Immature natural killer cell (primary cell): ENCODE measurements around the gene FES. TPM values are rescaled to one million over a fixed set of nuclear protein-coding genes. Genes with fewer than 3 reads are reported as not detected.
A peak's percentile ranks its signal among the peaks of the same experiment; 100 is the strongest.
"Not testable (repeated sequence)": the region's sequence is repeated elsewhere in the genome, so short reads cannot be mapped to it uniquely, and the experiment has no call there.

Experiments used
- DNase-seq, 3 donors: peaks; one replicate each; pipeline ENCODE4 v3.0.0; 2022; ENCODE audit warnings: mixed read lengths in 1 of 3
- H3K27ac Mint-ChIP-seq, 6 donors: one replicate each; pipeline ENCODE4 v1.8.0; 2020; ENCODE audit warnings: mixed read lengths in 6 of 6, mild to moderate bottlenecking in 5 of 6, inconsistent platforms in 4 of 6, moderate library complexity in 3 of 6
- H3K27me3 Mint-ChIP-seq, 3 donors: one replicate each; pipeline ENCODE4 v1.8.0; 2020 to 2021; ENCODE audit warnings: low read depth in 3 of 3, mild to moderate bottlenecking in 3 of 3, mixed read lengths in 3 of 3, moderate library complexity in 3 of 3, inconsistent platforms in 1 of 3
- H3K36me3 Mint-ChIP-seq, 3 donors: one replicate each; pipeline ENCODE4 v1.8.0; 2020; ENCODE audit warnings: mixed read lengths in 3 of 3, inconsistent platforms in 2 of 3, mild to moderate bottlenecking in 2 of 3
- H3K4me1 Mint-ChIP-seq, 2 donors: one replicate each; pipeline ENCODE4 v1.8.0; 2020; ENCODE audit warnings: inconsistent platforms in 2 of 2, mild to moderate bottlenecking in 2 of 2, mixed read lengths in 2 of 2, moderate library complexity in 1 of 2
- H3K4me3 Mint-ChIP-seq, 5 donors: one replicate each; pipeline ENCODE4 v1.8.0; 2020; ENCODE audit warnings: mild to moderate bottlenecking in 5 of 5, mixed read lengths in 5 of 5, inconsistent platforms in 3 of 5, moderate library complexity in 3 of 5
- H3K9me3 Mint-ChIP-seq, 6 donors: one replicate each; pipeline ENCODE4 v1.8.0; 2020; ENCODE audit warnings: mild to moderate bottlenecking in 6 of 6, mixed read lengths in 6 of 6, inconsistent platforms in 4 of 6, moderate library complexity in 3 of 6
- polyA plus RNA-seq, 3 donors: library from polyadenylated mRNA; unstranded; fragments of 300-500 nt; fragmentation: Illumina TruSeq; gene quantifications; one replicate each; pipeline ENCODE4 v1.2.3, GENCODE V29; 2021

The FES gene
- 10 to 100 TPM; 28.6 to 73.2 (median 53.5) TPM for polyA plus RNA-seq

GRCh38 chr15:90883976-90884718, at the start of gene FES:
FES (plus strand) TSS chr15:90884504; CDS start chr15:90885046, 542 bp downstream.
- H3K27ac Mint-ChIP-seq: peak within 1 kb of the TSS; percentile 84 to 94 (median 90)
- DNase-seq: peak in 2 of 3 donors; percentile 52 to 57
- H3K4me1 Mint-ChIP-seq: peaks cover 34 to 42% of the 10 kb centered on the region in 2 donors
- H3K36me3 Mint-ChIP-seq: peaks cover 3 to 9% (median 8%) of the 10 kb centered on the region in 3 donors
- H3K4me3 Mint-ChIP-seq: peak within 1 kb of the TSS; percentile 85 to 91 (median 85)
- H3K27me3 Mint-ChIP-seq: peaks cover 5 to 10% (median 6%) of the 10 kb centered on the region in 3 donors
- no peaks in the 10 kb centered on the region for H3K9me3 Mint-ChIP-seq

- H3K9me3 Mint-ChIP-seq: no peaks in the 10 kb centered on the region
- H3K27ac Mint-ChIP-seq: peak overlapping the region in 1 of 6 donors; percentile 66
- H3K4me3 Mint-ChIP-seq: no peak overlapping the region
- DNase-seq: no peak
- peaks cover 5 to 8% (median 7%) of the 10 kb centered on the region in 3 donors for H3K27me3 Mint-ChIP-seq
- H3K36me3 Mint-ChIP-seq: peaks cover 0 to 5% (median 0%) of the 10 kb centered on the region in 3 donors
- peaks cover 40 to 48% of the 10 kb centered on the region in 2 donors for H3K4me1 Mint-ChIP-seq
Observed at GRCh38 chr15:90834626-90835025, 49.7 kb upstream of the FES start.

- Mint-ChIP-seq H3K9me3 (no peaks in the 10 kb centered on the region), H3K4me1 (peaks cover 26 to 33% of the 10 kb centered on the region in 2 donors), H3K4me3 (peak overlapping the region in 1 of 5 donors; percentile 44), H3K27ac (peak overlapping the region in 5 of 6 donors; percentile 35 to 99 (median 97)), H3K36me3 (no peaks in the 10 kb centered on the region), H3K27me3 (peaks cover 4 to 6% (median 5%) of the 10 kb centered on the region in 3 donors)
- no peak for DNase-seq
Observed at GRCh38 chr15:90836296-90836871, 47.9 kb upstream of the FES start.

GRCh38 chr15:90837094-90837493, 47.2 kb upstream of the FES start:
- Mint-ChIP-seq H3K9me3 (no peaks in the 10 kb centered on the region), H3K36me3 (no peaks in the 10 kb centered on the region), H3K4me3 (peak overlapping the region in 4 of 5 donors; percentile 59 to 78 (median 74)), H3K27me3 (peaks cover 4 to 6% (median 5%) of the 10 kb centered on the region in 3 donors), H3K4me1 (peaks cover 26 to 33% of the 10 kb centered on the region in 2 donors), H3K27ac (peak overlapping the region; percentile 76 to 99 (median 98))
- DNase-seq: no peak

GRCh38 chr15:90838139-90838538, 46.2 kb upstream of the FES start:
- Mint-ChIP-seq H3K9me3 (no peaks in the 10 kb centered on the region), H3K4me3 (peak overlapping the region; percentile 72 to 83 (median 78)), H3K4me1 (peaks cover 26 to 33% of the 10 kb centered on the region in 2 donors), H3K36me3 (no peaks in the 10 kb centered on the region), H3K27me3 (peaks cover 3 to 6% (median 4%) of the 10 kb centered on the region in 3 donors), H3K27ac (peak overlapping the region; percentile 87 to 99 (median 98))
- peak; percentile 90 to 94 (median 91) for DNase-seq

GRCh38 chr15:90838544-90838943, 45.8 kb upstream of the FES start:
- Mint-ChIP-seq H3K27me3 (peaks cover 3 to 6% (median 4%) of the 10 kb centered on the region in 3 donors), H3K9me3 (no peaks in the 10 kb centered on the region), H3K4me1 (peaks cover 26 to 33% of the 10 kb centered on the region in 2 donors), H3K36me3 (no peaks in the 10 kb centered on the region), H3K4me3 (peak overlapping the region; percentile 72 to 83 (median 78)), H3K27ac (peak overlapping the region; percentile 87 to 99 (median 98))
- no peak for DNase-seq

GRCh38 chr15:90839187-90840071, 44.9 kb upstream of the FES start:
- Mint-ChIP-seq H3K27ac (peak overlapping the region in 5 of 6 donors; percentile 62 to 99 (median 97)), H3K9me3 (no peaks in the 10 kb centered on the region), H3K4me1 (peaks cover 26 to 33% of the 10 kb centered on the region in 2 donors), H3K36me3 (no peaks in the 10 kb centered on the region), H3K4me3 (peak overlapping the region in 2 of 5 donors; percentile 33 to 43), H3K27me3 (peaks cover 3 to 8% (median 4%) of the 10 kb centered on the region in 3 donors)
- no peak for DNase-seq

GRCh38 chr15:90840157-90840855, 44.0 kb upstream of the FES start:
- H3K27me3 Mint-ChIP-seq: peaks cover 3 to 8% (median 4%) of the 10 kb centered on the region in 3 donors
- H3K36me3 Mint-ChIP-seq: no peaks in the 10 kb centered on the region
- H3K9me3 Mint-ChIP-seq: no peaks in the 10 kb centered on the region
- no peak for DNase-seq
- H3K4me3 Mint-ChIP-seq: no peak overlapping the region
- peaks cover 26 to 33% of the 10 kb centered on the region in 2 donors for H3K4me1 Mint-ChIP-seq
- H3K27ac Mint-ChIP-seq: peak overlapping the region in 4 of 6 donors; percentile 14 to 68 (median 50)

- DNase-seq: no peak
- Mint-ChIP-seq H3K4me3 (no peak overlapping the region), H3K4me1 (peaks cover 26 to 33% of the 10 kb centered on the region in 2 donors), H3K27me3 (peaks cover 3 to 8% (median 4%) of the 10 kb centered on the region in 3 donors), H3K9me3 (no peaks in the 10 kb centered on the region), H3K27ac (peak overlapping the region in 2 of 6 donors; percentile 30 to 61), H3K36me3 (no peaks in the 10 kb centered on the region)
Observed at GRCh38 chr15:90840954-90841353, 43.4 kb upstream of the FES start.

- no peaks in the 10 kb centered on the region for H3K4me1 Mint-ChIP-seq
- H3K9me3 Mint-ChIP-seq: no peaks in the 10 kb centered on the region
- H3K36me3 Mint-ChIP-seq: no peaks in the 10 kb centered on the region
- H3K27ac Mint-ChIP-seq: no peak overlapping the region
- H3K4me3 Mint-ChIP-seq: no peak overlapping the region
- no peak for DNase-seq
- peaks cover 0 to 3% (median 0%) of the 10 kb centered on the region in 3 donors for H3K27me3 Mint-ChIP-seq
Observed at GRCh38 chr15:90844696-90845095, 39.6 kb upstream of the FES start.

- Mint-ChIP-seq H3K9me3 (no peaks in the 10 kb centered on the region), H3K27ac (no peak overlapping the region), H3K4me1 (no peaks in the 10 kb centered on the region), H3K4me3 (no peak overlapping the region), H3K27me3 (peaks cover 0 to 5% (median 0%) of the 10 kb centered on the region in 3 donors), H3K36me3 (no peaks in the 10 kb centered on the region)
- no peak for DNase-seq
Observed at GRCh38 chr15:90845201-90845949, 38.9 kb upstream of the FES start.

- not testable (repeated sequence) for H3K9me3 Mint-ChIP-seq, DNase-seq, H3K4me3 Mint-ChIP-seq, H3K36me3 Mint-ChIP-seq, H3K27ac Mint-ChIP-seq
- Mint-ChIP-seq H3K4me1 (peaks cover 33 to 34% of the 10 kb centered on the region in 2 donors), H3K27me3 (peaks cover 6 to 18% (median 9%) of the 10 kb centered on the region in 3 donors)
Observed at GRCh38 chr15:90849424-90849823, 34.9 kb upstream of the FES start.
